Measurements from ENCODE around the gene EFL1.

Gene EFL1

GRCh38 chr15:82129761-82130160 is 132.8 kb downstream of the EFL1 start:
- TF ChIP-seq, protein P1, sequence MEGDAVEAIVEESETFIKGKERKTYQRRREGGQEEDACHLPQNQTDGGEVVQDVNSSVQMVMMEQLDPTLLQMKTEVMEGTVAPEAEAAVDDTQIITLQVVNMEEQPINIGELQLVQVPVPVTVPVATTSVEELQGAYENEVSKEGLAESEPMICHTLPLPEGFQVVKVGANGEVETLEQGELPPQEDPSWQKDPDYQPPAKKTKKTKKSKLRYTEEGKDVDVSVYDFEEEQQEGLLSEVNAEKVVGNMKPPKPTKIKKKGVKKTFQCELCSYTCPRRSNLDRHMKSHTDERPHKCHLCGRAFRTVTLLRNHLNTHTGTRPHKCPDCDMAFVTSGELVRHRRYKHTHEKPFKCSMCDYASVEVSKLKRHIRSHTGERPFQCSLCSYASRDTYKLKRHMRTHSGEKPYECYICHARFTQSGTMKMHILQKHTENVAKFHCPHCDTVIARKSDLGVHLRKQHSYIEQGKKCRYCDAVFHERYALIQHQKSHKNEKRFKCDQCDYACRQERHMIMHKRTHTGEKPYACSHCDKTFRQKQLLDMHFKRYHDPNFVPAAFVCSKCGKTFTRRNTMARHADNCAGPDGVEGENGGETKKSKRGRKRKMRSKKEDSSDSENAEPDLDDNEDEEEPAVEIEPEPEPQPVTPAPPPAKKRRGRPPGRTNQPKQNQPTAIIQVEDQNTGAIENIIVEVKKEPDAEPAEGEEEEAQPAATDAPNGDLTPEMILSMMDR (conservative IDR thresholded peaks at IDR 0.05), result no peak
- no peak for TF ChIP-seq ZFX (IDR thresholded peaks at IDR 0.05)
- H3K27ac ChIP-seq, result no peak overlapping the region

- no peak for TF ChIP-seq ZFX (IDR thresholded peaks at IDR 0.05)
- no peak overlapping the region for H3K27ac ChIP-seq
These were observed 133.3 kb downstream of the EFL1 start for GRCh38 chr15:82129149-82129692.

DNA sequence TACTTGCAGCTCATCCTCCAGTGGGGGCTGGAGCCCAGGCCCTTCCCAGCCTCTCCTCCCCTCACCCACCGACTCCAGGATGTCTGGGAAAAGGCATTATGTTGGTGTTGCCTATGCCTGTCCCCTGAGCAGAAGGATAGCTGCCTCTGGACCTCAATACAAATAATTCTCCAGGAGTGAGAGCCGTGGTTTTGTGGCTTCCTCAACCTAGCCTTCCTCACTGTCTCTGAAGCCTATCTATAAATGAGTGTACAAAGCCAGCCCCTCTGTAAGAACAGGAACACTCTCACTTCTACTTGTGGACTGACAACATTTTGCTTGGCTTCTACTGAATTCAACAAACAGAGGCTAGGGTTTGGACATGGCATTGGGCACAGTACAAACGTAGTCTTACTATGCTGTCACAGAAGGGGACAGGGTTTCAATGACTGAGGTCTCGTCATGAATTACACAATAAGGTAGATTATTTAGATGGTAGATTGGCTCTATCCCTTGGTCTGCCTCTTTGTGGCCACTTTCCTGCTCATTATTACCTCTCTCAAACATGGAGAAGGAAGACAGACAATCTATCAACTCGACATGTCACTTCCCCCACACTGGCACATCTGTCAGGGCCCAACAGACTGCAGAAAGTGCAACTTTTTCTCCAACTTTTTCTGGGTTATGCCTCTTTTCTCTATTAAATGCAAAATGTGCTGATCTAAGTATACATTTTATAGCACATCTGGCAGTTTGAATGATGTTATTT is 134.0 kb downstream of the EFL1 start:
- no peak for TF ChIP-seq ZFX (IDR thresholded peaks at IDR 0.05)
- TF ChIP-seq, protein P1 (conservative IDR thresholded peaks at IDR 0.05), result no peak
- H3K27ac ChIP-seq, result no peak overlapping the region

- TF ChIP-seq, protein P1 (conservative IDR thresholded peaks at IDR 0.05), result no peak
- TF ChIP-seq ZFX (IDR thresholded peaks at IDR 0.05), result no peak
- H3K27ac ChIP-seq, result no peak overlapping the region
These were observed 135.0 kb downstream of the EFL1 start for GRCh38 chr15:82127581-82127980.

GRCh38 chr15:82126346-82126745 is 136.2 kb downstream of the EFL1 start:
- no peak overlapping the region for H3K27ac ChIP-seq
- TF ChIP-seq, protein P1 (conservative IDR thresholded peaks at IDR 0.05), result no peak
- TF ChIP-seq ZFX (IDR thresholded peaks at IDR 0.05), result no peak

DNA sequence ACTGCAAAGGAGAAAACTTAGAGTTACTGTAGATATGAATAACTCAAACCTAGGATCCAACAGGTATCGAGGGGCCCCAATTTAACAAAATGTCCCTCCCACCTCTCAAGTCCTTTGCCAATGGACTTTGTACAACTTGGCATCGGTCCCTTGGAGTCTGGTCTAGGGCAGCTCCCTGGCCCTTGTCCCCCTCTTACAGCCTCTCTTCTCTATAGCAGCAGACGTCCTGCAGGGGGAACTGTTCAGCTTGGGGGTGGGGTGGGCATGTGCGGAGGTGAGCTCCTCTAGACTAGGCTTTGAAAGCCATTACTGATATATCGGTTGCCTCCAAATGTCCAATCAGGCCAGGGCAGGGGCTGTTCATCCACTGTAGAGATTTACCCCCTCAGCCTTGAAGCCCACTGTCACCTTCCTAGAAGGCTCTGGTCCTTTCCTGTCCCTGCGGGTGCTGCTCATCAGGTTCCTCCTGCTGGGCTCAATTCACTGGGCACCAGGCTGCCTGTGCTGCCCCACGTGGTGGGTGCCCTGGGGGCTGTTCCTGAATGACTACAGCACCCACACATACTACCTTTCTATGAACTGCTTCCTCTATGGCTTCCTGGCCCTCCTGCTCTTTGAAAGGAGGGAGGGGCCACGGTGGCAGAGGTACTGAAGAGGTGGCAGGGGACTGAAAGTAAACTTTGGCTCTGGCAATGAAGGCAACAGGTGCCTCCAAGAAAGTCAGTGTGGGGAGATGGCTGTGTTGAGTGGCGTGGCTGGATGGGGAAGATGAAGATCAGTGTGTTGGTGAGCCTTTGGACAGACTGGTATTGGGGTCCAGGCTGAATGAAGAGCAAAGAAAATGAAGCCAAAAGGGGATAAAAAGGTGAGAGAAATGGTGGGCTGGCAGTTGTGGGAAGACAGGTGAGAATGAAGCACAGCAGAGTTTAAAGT is 137.9 kb downstream of the EFL1 start:
- TF ChIP-seq ZFX (IDR thresholded peaks at IDR 0.05), result no peak
- TF ChIP-seq, protein P1 (conservative IDR thresholded peaks at IDR 0.05), result no peak; the same call in 1 of the 2 replicates
- H3K27ac ChIP-seq, result no peak overlapping the region

DNA sequence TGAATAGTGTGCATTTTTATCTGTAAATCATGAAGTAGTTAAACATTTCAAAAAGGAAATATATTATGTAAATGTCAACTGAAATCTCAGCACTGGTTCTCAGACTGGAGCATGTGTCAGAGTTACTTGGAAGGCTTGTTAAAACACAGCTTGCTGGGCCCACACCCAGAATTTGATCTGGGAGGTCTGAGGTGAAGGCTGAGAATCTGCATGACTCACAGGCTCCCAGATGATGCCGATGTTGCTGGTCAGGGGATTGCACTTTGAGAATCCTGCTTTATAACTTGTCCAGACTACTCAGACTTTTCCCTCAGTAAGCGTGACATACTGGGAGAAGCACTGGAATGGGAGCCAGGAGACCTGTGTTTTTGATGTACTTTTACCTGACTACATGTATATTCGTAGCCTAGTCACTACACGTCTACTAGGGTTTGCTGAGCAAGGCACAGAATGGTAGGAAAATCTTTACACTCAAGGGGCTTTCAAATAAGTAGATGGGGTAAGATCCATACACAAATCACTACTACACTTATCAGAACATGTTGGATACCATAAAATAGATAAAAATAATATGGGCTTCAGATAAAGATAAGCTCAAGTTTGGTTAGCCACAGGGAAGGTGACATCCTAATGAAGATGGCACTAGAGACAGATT is 139.7 kb downstream of the EFL1 start:
- H3K27ac ChIP-seq, result no peak overlapping the region
- TF ChIP-seq ZFX (IDR thresholded peaks at IDR 0.05), result no peak
- TF ChIP-seq, protein P1 (conservative IDR thresholded peaks at IDR 0.05), result no peak

All from C4-2B (cell line).